Parathyroid adenoma (tissue), 2 donors: ENCODE measurements around the gene CBY3.
"Not testable (repeated sequence)": the region's sequence is repeated elsewhere in the genome, so short reads cannot be mapped to it uniquely, and the experiment has no call there.

Experiments used
- H2AFZ ChIP-seq: fragments of 300-600 bp; sonication (generic); one replicate; pipeline ENCODE4 v1.7.0; 2017; ENCODE audit warnings: antibody characterized with exemption, mild to moderate bottlenecking
- H3K27ac ChIP-seq: fragments of 300-600 bp; sonication (generic); one replicate; pipeline ENCODE4 v1.7.0; 2017
- H3K27me3 ChIP-seq: fragments of 300-600 bp; sonication (generic); one replicate; pipeline ENCODE4 v1.7.0; 2017; ENCODE audit warnings: low read length; ENCODE audit not compliant: control insufficient read depth, insufficient read depth
- H3K36me3 ChIP-seq: fragments of 300-600 bp; sonication (generic); one replicate; pipeline ENCODE4 v1.7.0; 2017; ENCODE audit warnings: low read length; ENCODE audit not compliant: control insufficient read depth, insufficient read depth
- H3K4me1 ChIP-seq: fragments of 300-600 bp; sonication (generic); one replicate; pipeline ENCODE4 v1.7.0; 2017; ENCODE audit warnings: control low read depth
- H3K4me2 ChIP-seq: fragments of 300-600 bp; sonication (generic); one replicate; pipeline ENCODE4 v1.7.0; 2017; ENCODE audit warnings: low read length
- H3K4me3 ChIP-seq: fragments of 300-600 bp; sonication (generic); one replicate; pipeline ENCODE4 v1.7.0; 2017; ENCODE audit warnings: low read depth, low read length
- H3K79me2 ChIP-seq: fragments of 300-600 bp; sonication (generic); one replicate; pipeline ENCODE4 v1.7.0; 2017; ENCODE audit warnings: control low read depth
- H3K9ac ChIP-seq: fragments of 300-600 bp; sonication (generic); one replicate; pipeline ENCODE4 v1.7.0; 2017; ENCODE audit warnings: mild to moderate bottlenecking
- H3K9me3 ChIP-seq: fragments of 300-600 bp; sonication (generic); one replicate; pipeline ENCODE4 v1.7.0; 2017; ENCODE audit warnings: low read length; ENCODE audit not compliant: control insufficient read depth
- TF ChIP-seq, protein P1 (sequence below): fragments of 300-600 bp; sonication (generic); IDR thresholded peaks from one replicate; pipeline ENCODE4 v1.7.0; 2017; ENCODE audit warnings: antibody characterized with exemption, mild to moderate bottlenecking
- donor health status: primary hyperparathyroidism.

CBY3 gene

GRCh38 chr5:179696603-179697002 is 15.8 kb upstream of the CBY3 start:
- H3K9ac ChIP-seq, result no peak overlapping the region
- H3K4me3 ChIP-seq, result no peak overlapping the region
- no peaks in the 10 kb centered on the region for H3K27me3 ChIP-seq
- no peak overlapping the region for H2AFZ ChIP-seq
- H3K36me3 ChIP-seq, result no peaks in the 10 kb centered on the region
- H3K27ac ChIP-seq, result no peak overlapping the region
- peaks cover 5% of the 10 kb centered on the region for H3K4me1 ChIP-seq
- H3K79me2 ChIP-seq, result peaks cover 20% of the 10 kb centered on the region
- no peaks in the 10 kb centered on the region for H3K9me3 ChIP-seq
- no peak overlapping the region for H3K4me2 ChIP-seq
- TF ChIP-seq, protein P1, sequence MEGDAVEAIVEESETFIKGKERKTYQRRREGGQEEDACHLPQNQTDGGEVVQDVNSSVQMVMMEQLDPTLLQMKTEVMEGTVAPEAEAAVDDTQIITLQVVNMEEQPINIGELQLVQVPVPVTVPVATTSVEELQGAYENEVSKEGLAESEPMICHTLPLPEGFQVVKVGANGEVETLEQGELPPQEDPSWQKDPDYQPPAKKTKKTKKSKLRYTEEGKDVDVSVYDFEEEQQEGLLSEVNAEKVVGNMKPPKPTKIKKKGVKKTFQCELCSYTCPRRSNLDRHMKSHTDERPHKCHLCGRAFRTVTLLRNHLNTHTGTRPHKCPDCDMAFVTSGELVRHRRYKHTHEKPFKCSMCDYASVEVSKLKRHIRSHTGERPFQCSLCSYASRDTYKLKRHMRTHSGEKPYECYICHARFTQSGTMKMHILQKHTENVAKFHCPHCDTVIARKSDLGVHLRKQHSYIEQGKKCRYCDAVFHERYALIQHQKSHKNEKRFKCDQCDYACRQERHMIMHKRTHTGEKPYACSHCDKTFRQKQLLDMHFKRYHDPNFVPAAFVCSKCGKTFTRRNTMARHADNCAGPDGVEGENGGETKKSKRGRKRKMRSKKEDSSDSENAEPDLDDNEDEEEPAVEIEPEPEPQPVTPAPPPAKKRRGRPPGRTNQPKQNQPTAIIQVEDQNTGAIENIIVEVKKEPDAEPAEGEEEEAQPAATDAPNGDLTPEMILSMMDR, result no peak

DNA sequence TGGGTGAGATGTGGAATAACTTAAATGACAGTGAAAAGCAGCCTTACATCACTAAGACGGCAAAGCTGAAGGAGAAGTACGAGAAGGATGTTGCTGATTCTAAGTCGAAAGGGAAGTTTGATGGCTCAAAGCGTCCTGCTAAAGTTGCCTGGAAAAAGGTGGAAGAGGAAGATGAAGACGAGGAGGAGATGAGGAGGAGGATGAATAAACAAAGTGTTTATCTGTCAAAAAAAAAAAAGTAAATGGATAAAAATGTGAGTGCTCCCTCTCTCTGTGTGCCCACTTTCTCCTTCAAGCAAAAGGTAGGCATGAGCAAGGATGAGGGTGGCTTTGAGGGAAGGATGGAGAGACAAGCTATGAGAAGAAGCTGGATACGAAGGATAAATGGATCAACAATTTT is 13.7 kb upstream of the CBY3 start:
- H3K9ac ChIP-seq, result no peak overlapping the region
- TF ChIP-seq, protein P1, result no peak

GRCh38 chr5:179689212-179689611 is 8.4 kb upstream of the CBY3 start:
- H3K4me3 ChIP-seq, H3K79me2 ChIP-seq: not testable (repeated sequence)

More for the DNA sequence above, 13.7 kb upstream of the CBY3 start:
- Histone ChIP-seq H3K27me3 (no peaks in the 10 kb centered on the region), H3K4me1 (peaks cover 5% of the 10 kb centered on the region), H3K79me2 (peaks cover 10% of the 10 kb centered on the region), H3K9me3 (no peaks in the 10 kb centered on the region), H3K27ac (no peak overlapping the region), H3K4me2 (no peak overlapping the region), H3K4me3 (no peak overlapping the region), H2AFZ (no peak overlapping the region), H3K36me3 (no peaks in the 10 kb centered on the region)

GRCh38 chr5:179680014-179680779 is 637 bp downstream of the CBY3 start:
- Histone ChIP-seq H3K4me2 (no peak overlapping the region), H3K27me3 (no peaks in the 10 kb centered on the region), H3K79me2 (no peaks in the 10 kb centered on the region), H3K9ac (no peak overlapping the region), H3K9me3 (no peaks in the 10 kb centered on the region), H3K4me3 (no peak overlapping the region), H3K27ac (no peak overlapping the region), H3K4me1 (peaks cover 10% of the 10 kb centered on the region), H3K36me3 (no peaks in the 10 kb centered on the region), H2AFZ (no peak overlapping the region)
- TF ChIP-seq, protein P1, result no peak

More at GRCh38 chr5:179689212-179689611, 8.4 kb upstream of the CBY3 start:
- H3K27ac ChIP-seq, H3K36me3 ChIP-seq, H2AFZ ChIP-seq, H3K9ac ChIP-seq, H3K4me2 ChIP-seq, H3K27me3 ChIP-seq, H3K4me1 ChIP-seq, H3K9me3 ChIP-seq: not testable (repeated sequence)

DNA sequence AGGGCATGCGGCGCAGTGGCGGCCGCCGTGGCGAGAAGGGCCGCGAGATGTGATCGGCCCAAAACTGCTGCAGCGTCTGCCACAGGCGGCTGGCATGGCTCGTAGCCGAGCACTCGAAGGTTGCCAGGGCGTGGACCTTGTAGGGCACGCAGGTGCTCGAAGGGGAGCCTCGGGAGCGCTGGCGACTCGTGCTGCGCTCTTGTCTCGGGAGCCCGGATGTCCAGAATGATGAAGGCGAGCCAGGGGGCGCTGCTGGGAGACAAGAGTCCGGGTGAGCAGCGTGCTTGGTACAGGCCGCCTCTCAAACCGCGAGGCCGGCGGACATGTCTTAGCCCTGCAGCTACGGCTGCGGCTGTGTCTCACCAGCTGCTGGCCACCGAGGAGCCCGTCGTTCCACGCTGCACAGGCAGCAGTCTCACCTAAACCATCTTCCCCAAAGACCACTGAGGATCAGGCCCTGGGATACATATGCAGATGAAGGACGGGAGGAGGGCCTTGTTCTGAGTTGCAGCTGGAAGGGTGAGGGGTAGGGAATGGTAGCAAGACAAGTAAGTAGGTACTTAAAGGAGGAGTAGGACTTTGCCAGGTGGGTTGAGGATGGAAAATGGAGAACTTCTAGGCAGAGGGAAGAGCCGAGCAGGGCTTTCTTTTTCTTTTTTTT is 1.7 kb downstream of the CBY3 start:
- peaks cover 10% of the 10 kb centered on the region for H3K4me1 ChIP-seq
- TF ChIP-seq, protein P1, result no peak
- H3K27ac ChIP-seq, result peak overlapping the region; percentile 62
- H3K4me3 ChIP-seq, result peak overlapping the region; percentile 95
- no peaks in the 10 kb centered on the region for H3K79me2 ChIP-seq
- H3K36me3 ChIP-seq, result no peaks in the 10 kb centered on the region
- no peaks in the 10 kb centered on the region for H3K9me3 ChIP-seq
- no peaks in the 10 kb centered on the region for H3K27me3 ChIP-seq
- no peak overlapping the region for H3K9ac ChIP-seq
- H3K4me2 ChIP-seq, result peak overlapping the region; percentile 100
- H2AFZ ChIP-seq, result peak overlapping the region; percentile 91
